Glomerular visceral epithelial cell (primary cell): ENCODE data around the gene UBQLN1.
"Not testable (repeated sequence)": the region's sequence is repeated elsewhere in the genome, so short reads cannot be mapped to it uniquely, and the experiment has no call there.

ENCODE experiments used
- DNase-seq: peaks from one replicate; pipeline ENCODE4 v3.0.0-alpha.2; 2016; ENCODE audit errors: extremely low spot score

UBQLN1 gene

GRCh38 chr9:83633676-83634075 is 74.1 kb downstream of the UBQLN1 start:
- peak; percentile 22 for DNase-seq

DNA sequence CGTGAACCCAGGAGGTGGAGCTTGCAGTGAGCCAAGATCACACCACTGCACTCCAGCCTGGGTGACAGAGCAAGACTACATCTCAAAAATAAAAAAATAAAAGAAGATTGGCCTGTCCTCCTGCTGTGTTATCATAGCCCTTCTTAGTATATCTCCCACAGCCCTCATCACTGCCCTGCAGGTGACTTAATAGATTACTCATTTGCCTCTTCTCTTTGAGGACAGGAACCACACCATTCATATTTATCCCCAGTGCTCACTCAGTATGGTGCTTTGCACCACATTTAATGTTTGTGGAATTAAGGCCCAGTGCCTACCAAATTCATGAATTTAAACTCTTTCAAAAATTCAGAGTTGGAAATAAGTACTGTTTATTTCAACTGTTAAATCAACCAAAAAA is 74.5 kb downstream of the UBQLN1 start:
- peak; percentile 36 for DNase-seq

GRCh38 chr9:83630938-83631457 is 76.8 kb downstream of the UBQLN1 start:
- no peak for DNase-seq

- DNase-seq = no peak
Observed at GRCh38 chr9:83629433-83630104, 78.2 kb downstream of the UBQLN1 start.

GRCh38 chr9:83628540-83628939 is 79.2 kb downstream of the UBQLN1 start:
- no peak for DNase-seq

DNA sequence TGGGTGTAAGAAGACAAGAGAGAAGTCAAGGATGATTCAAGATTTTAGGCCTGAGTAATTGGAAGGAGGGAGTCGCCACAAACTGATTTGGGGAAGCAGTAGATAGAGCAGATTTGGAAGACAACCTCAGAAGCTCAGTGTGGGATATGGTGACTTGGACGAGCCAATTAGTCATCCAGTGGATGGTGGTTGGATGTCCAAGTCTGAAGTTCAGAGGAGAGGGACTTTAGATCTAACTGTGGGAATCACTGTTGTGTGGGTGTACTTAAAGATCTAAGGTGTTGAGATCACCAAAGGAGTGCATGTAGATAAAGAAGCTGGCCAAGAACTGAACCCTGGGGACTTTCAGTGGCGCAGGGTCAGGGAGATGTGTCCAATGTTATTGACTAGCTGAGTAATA is 82.6 kb downstream of the UBQLN1 start:
- no peak for DNase-seq

DNA sequence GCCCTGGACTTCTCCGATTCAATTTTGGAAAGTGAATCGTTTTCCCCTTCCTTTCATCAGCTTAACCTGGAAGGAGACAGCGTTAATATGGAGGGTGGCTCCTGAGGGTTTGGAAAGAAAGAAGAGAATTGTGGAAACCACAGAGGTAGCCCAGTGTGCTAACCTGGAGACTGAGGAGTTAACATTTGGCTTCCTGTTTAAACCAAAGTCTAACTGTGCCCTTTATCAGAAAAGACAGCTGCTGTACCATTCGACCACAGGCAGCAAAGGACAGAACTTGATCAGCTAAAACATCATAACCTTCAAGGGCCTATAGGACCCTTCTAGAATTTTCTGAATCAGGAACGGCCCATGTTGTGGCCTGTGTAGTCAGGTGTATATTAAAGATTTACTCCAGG is 84.1 kb downstream of the UBQLN1 start:
- DNase-seq = no peak

- peak; percentile 67 for DNase-seq
Observed at GRCh38 chr9:83622939-83623678, 84.6 kb downstream of the UBQLN1 start, which contains the start of gene IDNK. Gene IDNK (plus strand): TSS chr9:83623143. CDS start chr9:83623172, 29 bp downstream.

DNA sequence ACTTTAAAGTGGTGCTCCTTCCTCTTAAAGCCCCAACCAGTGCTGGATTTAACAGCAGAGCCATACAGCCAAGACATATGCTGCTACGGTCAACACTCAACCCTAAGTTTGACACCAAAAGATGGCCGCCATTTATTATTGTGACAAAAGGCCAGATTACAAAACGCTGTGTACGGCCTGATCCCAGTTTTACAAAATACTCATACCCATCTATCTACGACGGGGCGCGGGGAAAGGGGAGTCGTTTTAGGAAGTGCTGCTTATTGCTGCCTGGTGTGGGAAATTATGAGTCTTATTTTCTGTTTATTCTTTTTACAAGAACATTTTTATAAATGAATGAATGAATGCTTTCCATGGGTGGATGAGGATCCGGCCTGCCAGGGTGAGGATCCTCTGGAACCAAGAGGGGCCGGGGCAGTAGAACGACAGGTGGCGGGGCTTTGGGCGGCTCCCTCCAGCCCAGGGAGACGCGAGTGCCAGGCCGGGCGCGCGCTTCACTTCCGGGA is 85.3 kb downstream of the UBQLN1 start:
- DNase-seq = no peak

GRCh38 chr9:83620841-83621636 is 86.7 kb downstream of the UBQLN1 start:
- peak; percentile 63 for DNase-seq

DNA sequence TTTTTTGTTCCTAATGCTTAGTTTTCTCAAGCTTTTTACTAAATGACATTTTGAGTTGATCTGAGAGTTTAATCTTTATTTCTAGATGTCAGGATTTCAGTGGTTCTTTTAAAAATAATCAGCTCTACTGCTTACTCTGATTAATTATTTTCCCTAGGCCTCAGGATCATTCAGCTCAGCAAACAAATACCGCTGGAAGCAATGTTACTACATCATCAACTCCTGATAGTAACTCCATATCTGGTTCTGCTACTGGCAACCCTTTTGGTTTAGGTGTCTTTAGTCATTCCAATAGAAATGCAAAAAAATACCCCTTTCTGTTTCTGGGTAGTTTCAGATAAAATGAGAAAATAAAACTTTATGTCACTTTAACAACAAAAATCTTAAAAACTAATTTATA is 90.5 kb downstream of the UBQLN1 start:
- DNase-seq = no peak

- DNase-seq = not testable (repeated sequence)
Observed at GRCh38 chr9:83613298-83613697, 94.5 kb downstream of the UBQLN1 start.
